GM12878 (cell line): ENCODE results near the gene PIGN. TPM values are rescaled to one million over a fixed set of nuclear protein-coding genes. Genes with fewer than 3 reads are reported as not detected.

ENCODE experiments used
- ATAC-seq: fragments of 200-7000 bp; cut with Tn5 transposase; 3 replicates; pipeline ENCODE4 v1.9.1; 2020; ENCODE audit warnings: mild to moderate bottlenecking, moderate library complexity
- BruUV-seq: library from RNA; stranded (reverse); fragments of 400-500 nt; replicated peaks from 2 replicates; lab custom pipeline; 2021; lab: Mats Ljungman, UMichigan
- CTCF ChIA-PET: fragments of 300-600 bp; sonication (Branson Sonifier 250); formaldehyde crosslinking; extraction: SDS; loops from one replicate; lab custom pipeline; 2021; ENCODE audit warnings: inconsistent platforms; lab: Yijun Ruan, JAX
- POLR2A ChIA-PET: fragments of 350-600 bp; formaldehyde crosslinking; extraction: SDS; loops from one replicate; lab custom pipeline; 2021; ENCODE audit warnings: inconsistent platforms; lab: Charles Lee
- RAD21 ChIA-PET: fragments of 300-600 bp; sonication (Branson Sonifier 250); formaldehyde crosslinking; loops from one replicate; lab custom pipeline; 2023; ENCODE audit warnings: antibody characterized with exemption; ENCODE audit not compliant: unreplicated experiment; lab: Charles Lee
- SMC1A ChIA-PET: fragments of 300-600 bp; sonication (Branson Sonifier 250); formaldehyde crosslinking; loops from one replicate; lab custom pipeline; 2023; ENCODE audit not compliant: unreplicated experiment, uncharacterized antibody; lab: Charles Lee
- DNase-seq: peaks from one replicate; pipeline ENCODE4 v3.0.0-alpha.2; 2011; ENCODE audit warnings: low read depth, low spot score
- FAIRE-seq: peaks from 3 replicates; lab custom pipeline; 2011; peaks lifted over from hg19 to GRCh38; lab: Jason Lieb, UNC
- H2AFZ ChIP-seq: 2 replicates; pipeline ENCODE4 v1.6.0; 2011; ENCODE audit warnings: low read depth, low read length, control low read depth; ENCODE audit not compliant: control insufficient read depth
- H3K27ac ChIP-seq: 2 replicates; pipeline ENCODE4 v1.5.1; 2011; ENCODE audit warnings: control low read depth; ENCODE audit not compliant: control insufficient read depth, insufficient read depth
- H3K27me3 ChIP-seq, 2 experiments: replicated peaks in 1 of 2; 2 replicates each; pipeline versions ENCODE4 v1.6.0 to v1.6.1; 2011; ENCODE audit warnings: low read length in 1 of 2; ENCODE audit not compliant: control insufficient read depth in 2 of 2, insufficient read depth in 2 of 2
- H3K36me3 ChIP-seq, 2 experiments: 2 replicates each; pipeline ENCODE4 v1.5.1; 2011; ENCODE audit warnings: low read length in 1 of 2; ENCODE audit not compliant: control insufficient read depth in 2 of 2, insufficient read depth in 2 of 2
- H3K4me1 ChIP-seq: 2 replicates; pipeline ENCODE4 v1.6.1; 2011; ENCODE audit warnings: mild to moderate bottlenecking, low read length, moderate library complexity, mixed read lengths; ENCODE audit not compliant: control insufficient read depth, insufficient read depth
- H3K4me2 ChIP-seq: 2 replicates; pipeline ENCODE4 v1.6.0; 2011; ENCODE audit warnings: control low read depth; ENCODE audit not compliant: control insufficient read depth, insufficient read depth
- H3K4me3 ChIP-seq: fragments of 200-600 bp; sonication (generic); 2 replicates; pipeline ENCODE4 v1.5.1; 2016
- H3K79me2 ChIP-seq: 2 replicates; pipeline ENCODE4 v1.6.0; 2011; ENCODE audit warnings: low read length; ENCODE audit not compliant: control insufficient read depth, insufficient read depth
- H3K9ac ChIP-seq: 2 replicates; pipeline ENCODE4 v1.8.0; 2011; ENCODE audit warnings: low read length, control low read depth, mixed read lengths; ENCODE audit not compliant: control insufficient read depth, insufficient read depth
- H3K9me3 ChIP-seq: replicated peaks from 3 replicates; pipeline ENCODE4 v1.5.1; 2011; ENCODE audit warnings: mild to moderate bottlenecking, low read length; ENCODE audit not compliant: control insufficient read depth, insufficient read depth
- H4K20me1 ChIP-seq: 2 replicates; pipeline ENCODE4 v1.6.0; 2011; ENCODE audit not compliant: control insufficient read depth, insufficient read depth
- EED ChIP-seq: sonication (generic); IDR thresholded peaks from 2 replicates; pipeline ENCODE4 v1.6.1; 2016; ENCODE audit warnings: antibody characterized with exemption, low read depth
- EGR1 ChIP-seq, 2 experiments: IDR thresholded peaks; 1 replicate in 1 of 2; 2 replicates in 1 of 2; pipeline ENCODE4 v1.6.1; 2011 to 2012; ENCODE audit warnings: low read depth in 2 of 2, low read length in 2 of 2, borderline replicate concordance in 1 of 2, mild to moderate bottlenecking in 1 of 2, moderate library complexity in 1 of 2
- EP300 ChIP-seq, 2 experiments: fragments of 150-350 bp in 1 of 2; IDR thresholded peaks; 2 replicates each; pipeline ENCODE4 v1.6.1; 2011 to 2012; ENCODE audit warnings: low read depth in 2 of 2, low read length in 2 of 2, borderline replicate concordance in 1 of 2, improper control_type of control experiment in 1 of 2, inconsistent platforms in 1 of 2; ENCODE audit not compliant: control insufficient read depth in 1 of 2
- ESRRA ChIP-seq: IDR thresholded peaks from 2 replicates; pipeline ENCODE4 v1.6.1; 2012; ENCODE audit warnings: mild to moderate bottlenecking, low read length, improper control_type of control experiment
- GATAD2B ChIP-seq: fragments of 450-650 bp; conservative IDR thresholded peaks from 2 replicates; pipeline ENCODE4 v1.6.1; 2017; ENCODE audit warnings: low read depth, mild to moderate bottlenecking, moderate library complexity
- JUND ChIP-seq: IDR thresholded peaks from 2 replicates; pipeline ENCODE4 v1.6.1; 2012; ENCODE audit warnings: low read depth, mild to moderate bottlenecking, low read length, improper control_type of control experiment, moderate library complexity
- KAT2A ChIP-seq: conservative IDR thresholded peaks from 2 replicates; pipeline ENCODE4 v1.6.1; 2011; ENCODE audit warnings: low read depth, low read length; ENCODE audit not compliant: control insufficient read depth
- RUNX3 ChIP-seq: IDR thresholded peaks from 2 replicates; pipeline ENCODE4 v1.6.1; 2012; ENCODE audit warnings: low read length, inconsistent platforms
- SUZ12 ChIP-seq: fragments of 200-600 bp; sonication (generic); IDR thresholded peaks from one replicate; pipeline ENCODE4 v1.6.1; 2018; ENCODE audit warnings: antibody characterized with exemption, mild to moderate bottlenecking; ENCODE audit not compliant: unreplicated experiment
- TAF1 ChIP-seq: IDR thresholded peaks from 2 replicates; pipeline ENCODE4 v1.6.1; 2011; ENCODE audit warnings: mild to moderate bottlenecking, low read depth, low read length, borderline replicate concordance
- TBL1XR1 ChIP-seq: IDR thresholded peaks from 2 replicates; pipeline ENCODE4 v1.6.1; 2012; ENCODE audit warnings: low read depth, low read length, improper control_type of control experiment
- WGBS: methylation state at CpG from one replicate; pipeline ENCODE4 v1.1.6; 2016; ENCODE audit warnings: low lambda C conversion rate; ENCODE audit not compliant: insufficient replicate concordance, insufficient coverage; ENCODE audit errors: missing lambda C conversion rate; 5-methylcytosine and 5-hydroxymethylcytosine counted together
- in situ Hi-C: fragments of 300-500 bp; cut with MboI; formaldehyde crosslinking; loops from 9 replicates; pipeline ENCODE4 v1.14.3; 2018; ENCODE audit warnings: mixed read lengths
- intact Hi-C: fragments of 100-400 bp; cut with micrococcal nuclease; formaldehyde crosslinking; loops from one replicate; pipeline ENCODE4 v1.14.2; 2022; ENCODE audit not compliant: unreplicated experiment
- polyA plus RNA-seq, 11 experiments: library from polyadenylated mRNA; depleted of rRNA in 4 of 11; unstranded in 6 of 11; stranded (reverse) in 5 of 11; fragments of >200 nt; fragmentation: Nextera tagmentation in 4 of 11; fragmentation: Illumina TruSeq in 1 of 11; extraction: Ambion mirVana in 4 of 11; extraction: Trizol in 1 of 11; gene quantifications; 1 replicate in 1 of 11; 2 replicates in 10 of 11; pipeline versions ENCODE4 v1.2.1 to v1.2.3, GENCODE V29; 2011 to 2016; ENCODE audit warnings: inconsistent platforms in 2 of 11, missing spikeins in 2 of 11, low read depth in 1 of 11
- total RNA-seq, 4 experiments: library from RNA; depleted of rRNA in 3 of 4; stranded (reverse); fragments of >200 nt in 3 of 4; fragmentation: Illumina TruSeq in 1 of 4; extraction: Trizol in 1 of 4; gene quantifications; 2 replicates each; pipeline versions ENCODE4 v1.2.1 to v1.2.3, GENCODE V29; 2013 to 2021
- TF ChIP-seq, protein P1 (sequence below): fragments of 450-650 bp; conservative IDR thresholded peaks from 2 replicates; pipeline ENCODE4 v1.6.1; 2017; ENCODE audit warnings: mild to moderate bottlenecking, moderate library complexity
- TF ChIP-seq, protein P2 (sequence below): IDR thresholded peaks from 2 replicates; pipeline ENCODE4 v1.6.1; 2012; ENCODE audit warnings: low read depth, low read length, improper control_type of control experiment

PIGN gene
- total and polyA plus RNA-seq, 10 of the 15 experiments (the other 5 are each of a cell fraction or from before 2014, with no cell fraction given) = 6.9 to 25.4 (median 18.7) TPM

GRCh38 chr18:62140259-62140658 is 46.6 kb downstream of the PIGN start:
- no peak for TF ChIP-seq RUNX3
- TF ChIP-seq TAF1 = no peak
- TF ChIP-seq SUZ12 = no peak
- TF ChIP-seq EGR1 (IDR thresholded peaks at IDR 0.05; ENCODE audit: borderline replicate concordance in 1 of 2, low read depth in 2 of 2, low read length in 2 of 2) = no peak
- TF ChIP-seq JUND = no peak
- TF ChIP-seq, all 136 proteins: peak for 0
- Histone ChIP-seq H3K4me2 (no peak overlapping the region), H3K79me2 (no peaks in the 10 kb centered on the region), H3K36me3 (no peaks in the 10 kb centered on the region; a peak in 2 of 4 replicates), H3K27me3 (no peaks in the 10 kb centered on the region), H3K4me3 (no peak overlapping the region), H2AFZ (no peak overlapping the region), H3K4me1 (no peaks in the 10 kb centered on the region), H3K27ac (no peak overlapping the region), H3K9ac (no peak overlapping the region), H3K9me3 (no peaks in the 10 kb centered on the region), H4K20me1 (no peaks in the 10 kb centered on the region)
- intact Hi-C loops = no loop called here
- ATAC-seq (no peak), FAIRE-seq (no peak), DNase-seq (no peak)
- SMC1A ChIA-PET = interaction anchor here (1.1 to 1.4 kb wide), 2 partner anchors 9 to 558 kb away, joined by 4 read pairs; no protein-coding TSS in a partner anchor
- RAD21 ChIA-PET = no interaction called here
- in situ Hi-C loops = no loop called here
- BruUV-seq = no TSS peak
- 77% methylated on average over 1 of the region's 1 CpG for WGBS
- POLR2A ChIA-PET = no interaction called here
- CTCF ChIA-PET = interaction anchor here (0.6 to 1.5 kb wide), 3 partner anchors 9 to 558 kb away, joined by 3 to 7 read pairs (median 4); no protein-coding TSS in a partner anchor

- no peaks in the 10 kb centered on the region for H4K20me1 ChIP-seq
- H3K4me2 ChIP-seq = no peak overlapping the region
- no peaks in the 10 kb centered on the region for H3K9me3 ChIP-seq
- FAIRE-seq (no peak), DNase-seq (no peak), ATAC-seq (no peak)
- intact Hi-C loops = no loop called here
- in situ Hi-C loops = no loop called here
- no peak overlapping the region for H3K27ac ChIP-seq
- no peak overlapping the region for H2AFZ ChIP-seq
- no peaks in the 10 kb centered on the region; a peak in 2 of 4 replicates for H3K36me3 ChIP-seq
- no peaks in the 10 kb centered on the region for H3K4me1 ChIP-seq
- H3K9ac ChIP-seq = no peak overlapping the region
- H3K27me3 ChIP-seq = no peaks in the 10 kb centered on the region
- no peak overlapping the region for H3K4me3 ChIP-seq
- CTCF ChIA-PET = interaction anchor here (0.6 kb wide), 1 partner anchor 243 kb away, joined by 4 read pairs; no protein-coding TSS in a partner anchor
- H3K79me2 ChIP-seq = no peaks in the 10 kb centered on the region
- BruUV-seq = no TSS peak
- RAD21 ChIA-PET = no interaction called here
- SMC1A ChIA-PET = interaction anchor here (0.6 to 1.4 kb wide), 2 partner anchors 513 to 557 kb away, joined by 3 to 4 read pairs; no protein-coding TSS in a partner anchor
- 64% methylated on average over 2 of the region's 2 CpGs for WGBS
- POLR2A ChIA-PET = no interaction called here
- no peak for TF ChIP-seq EED
- no peak for TF ChIP-seq ESRRA
- TF ChIP-seq, protein P1, sequence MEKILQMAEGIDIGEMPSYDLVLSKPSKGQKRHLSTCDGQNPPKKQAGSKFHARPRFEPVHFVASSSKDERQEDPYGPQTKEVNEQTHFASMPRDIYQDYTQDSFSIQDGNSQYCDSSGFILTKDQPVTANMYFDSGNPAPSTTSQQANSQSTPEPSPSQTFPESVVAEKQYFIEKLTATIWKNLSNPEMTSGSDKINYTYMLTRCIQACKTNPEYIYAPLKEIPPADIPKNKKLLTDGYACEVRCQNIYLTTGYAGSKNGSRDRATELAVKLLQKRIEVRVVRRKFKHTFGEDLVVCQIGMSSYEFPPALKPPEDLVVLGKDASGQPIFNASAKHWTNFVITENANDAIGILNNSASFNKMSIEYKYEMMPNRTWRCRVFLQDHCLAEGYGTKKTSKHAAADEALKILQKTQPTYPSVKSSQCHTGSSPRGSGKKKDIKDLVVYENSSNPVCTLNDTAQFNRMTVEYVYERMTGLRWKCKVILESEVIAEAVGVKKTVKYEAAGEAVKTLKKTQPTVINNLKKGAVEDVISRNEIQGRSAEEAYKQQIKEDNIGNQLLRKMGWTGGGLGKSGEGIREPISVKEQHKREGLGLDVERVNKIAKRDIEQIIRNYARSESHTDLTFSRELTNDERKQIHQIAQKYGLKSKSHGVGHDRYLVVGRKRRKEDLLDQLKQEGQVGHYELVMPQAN = no peak
- TF ChIP-seq EP300 (IDR thresholded peaks at IDR 0.05; ENCODE audit: borderline replicate concordance in 1 of 2, control insufficient read depth in 1 of 2, low read depth in 2 of 2, low read length in 2 of 2) = no peak
- no peak for TF ChIP-seq KAT2A
- no peak for TF ChIP-seq GATAD2B
- no peak for TF ChIP-seq TBL1XR1
- TF ChIP-seq, protein P2, sequence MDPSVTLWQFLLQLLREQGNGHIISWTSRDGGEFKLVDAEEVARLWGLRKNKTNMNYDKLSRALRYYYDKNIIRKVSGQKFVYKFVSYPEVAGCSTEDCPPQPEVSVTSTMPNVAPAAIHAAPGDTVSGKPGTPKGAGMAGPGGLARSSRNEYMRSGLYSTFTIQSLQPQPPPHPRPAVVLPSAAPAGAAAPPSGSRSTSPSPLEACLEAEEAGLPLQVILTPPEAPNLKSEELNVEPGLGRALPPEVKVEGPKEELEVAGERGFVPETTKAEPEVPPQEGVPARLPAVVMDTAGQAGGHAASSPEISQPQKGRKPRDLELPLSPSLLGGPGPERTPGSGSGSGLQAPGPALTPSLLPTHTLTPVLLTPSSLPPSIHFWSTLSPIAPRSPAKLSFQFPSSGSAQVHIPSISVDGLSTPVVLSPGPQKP = no peak
These were observed 48.2 kb downstream of the PIGN start for GRCh38 chr18:62138461-62139235.
